NCI-H1930 (cell line): ENCODE data around the gene VTI1A.
"Not testable (repeated sequence)": the region's sequence is repeated elsewhere in the genome, so short reads cannot be mapped to it uniquely, and the experiment has no call there.

ENCODE experiments used
- DNase-seq, 2 experiments: peaks; one replicate each; lab custom pipeline; 2025; lab: John Stamatoyannopoulos, UW

Gene VTI1A

GRCh38 chr10:112835944-112836451 lies 389.0 kb downstream of the VTI1A start:
- DNase-seq: no peak

DNA sequence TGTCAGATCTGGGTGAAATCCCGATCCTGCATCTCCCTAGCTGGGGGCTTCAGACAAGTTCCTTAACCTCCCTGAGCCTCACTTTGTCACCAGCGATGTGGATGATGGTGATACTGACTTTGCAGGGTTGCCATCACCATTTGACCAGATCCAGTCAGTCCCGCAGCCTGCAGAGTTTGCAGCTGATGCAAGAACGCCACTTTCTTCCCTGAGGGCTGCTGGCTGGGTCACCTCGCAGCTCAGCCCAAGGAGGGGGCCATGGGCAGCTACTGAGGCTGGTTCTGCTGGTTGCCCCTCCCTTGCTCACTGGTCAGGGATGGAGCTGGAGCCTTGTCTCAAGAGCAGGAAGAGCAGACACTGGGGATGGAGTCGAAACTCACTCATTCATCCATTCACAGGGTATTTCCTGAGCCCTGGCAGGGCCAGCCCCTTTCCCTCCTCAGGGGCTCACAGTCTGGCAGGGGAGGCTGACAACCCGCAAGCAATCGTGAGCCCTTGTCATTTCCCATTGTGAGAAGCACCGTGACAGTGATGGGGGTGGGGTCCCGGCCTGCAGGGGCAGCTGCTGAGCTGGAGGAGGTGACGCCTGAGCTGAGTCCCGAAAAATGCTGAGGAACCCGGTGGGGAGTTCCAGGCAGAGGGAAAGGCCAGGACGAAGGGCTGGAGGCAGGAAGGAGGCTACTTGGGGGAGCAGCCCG lies 391.9 kb downstream of the VTI1A start:
- DNase-seq: no peak

- no peak for DNase-seq
Measured at GRCh38 chr10:112839928-112840654, 393.1 kb downstream of the VTI1A start.

DNA sequence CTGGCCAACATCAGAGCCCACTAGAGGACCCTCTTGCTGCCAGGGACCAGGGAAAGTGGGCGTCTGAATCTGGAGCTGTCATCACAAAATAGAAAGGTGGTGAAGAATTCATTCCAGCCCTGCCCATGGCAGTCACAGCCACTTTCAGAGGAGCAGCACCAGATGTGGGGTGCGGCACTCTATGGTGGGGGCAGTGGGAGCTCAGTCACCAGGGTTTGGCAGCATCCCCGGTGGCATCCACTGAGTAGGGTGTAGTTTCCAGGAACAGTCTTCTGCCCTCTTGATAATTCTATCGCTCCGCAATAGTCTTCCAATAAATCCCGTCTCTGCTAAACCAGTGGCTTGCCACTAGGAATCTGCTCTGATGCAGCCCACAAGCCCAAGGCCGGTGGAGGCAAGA lies 394.5 kb downstream of the VTI1A start:
- DNase-seq: no peak

DNA sequence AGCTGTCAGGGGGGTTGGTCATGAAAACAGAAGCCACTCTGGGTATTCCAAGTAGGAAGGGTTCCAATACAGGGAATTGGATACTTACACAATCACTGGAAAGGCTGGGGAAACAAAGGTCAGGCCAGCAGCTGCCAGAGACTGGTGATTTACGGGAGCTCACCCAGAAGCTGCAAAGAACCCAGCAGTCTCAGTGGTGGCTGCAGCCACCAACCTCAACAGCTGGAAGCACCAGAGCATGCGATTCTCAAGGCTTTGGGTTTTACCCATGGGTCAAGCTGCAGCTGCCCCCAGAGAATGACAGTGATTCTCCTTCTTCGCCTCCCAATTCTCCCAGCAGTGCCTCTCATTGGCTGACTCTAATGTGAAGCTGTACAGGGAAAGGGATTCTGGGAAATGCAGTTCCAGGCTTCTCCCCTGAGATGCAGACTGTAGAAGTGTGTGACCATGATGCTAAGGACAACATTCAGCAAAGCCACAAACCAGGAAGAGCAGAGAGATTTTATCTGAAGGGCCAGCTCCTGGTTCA lies 395.9 kb downstream of the VTI1A start:
- DNase-seq: no peak

- no peak for DNase-seq
Measured at GRCh38 chr10:112843623-112844022, 396.6 kb downstream of the VTI1A start.

DNA sequence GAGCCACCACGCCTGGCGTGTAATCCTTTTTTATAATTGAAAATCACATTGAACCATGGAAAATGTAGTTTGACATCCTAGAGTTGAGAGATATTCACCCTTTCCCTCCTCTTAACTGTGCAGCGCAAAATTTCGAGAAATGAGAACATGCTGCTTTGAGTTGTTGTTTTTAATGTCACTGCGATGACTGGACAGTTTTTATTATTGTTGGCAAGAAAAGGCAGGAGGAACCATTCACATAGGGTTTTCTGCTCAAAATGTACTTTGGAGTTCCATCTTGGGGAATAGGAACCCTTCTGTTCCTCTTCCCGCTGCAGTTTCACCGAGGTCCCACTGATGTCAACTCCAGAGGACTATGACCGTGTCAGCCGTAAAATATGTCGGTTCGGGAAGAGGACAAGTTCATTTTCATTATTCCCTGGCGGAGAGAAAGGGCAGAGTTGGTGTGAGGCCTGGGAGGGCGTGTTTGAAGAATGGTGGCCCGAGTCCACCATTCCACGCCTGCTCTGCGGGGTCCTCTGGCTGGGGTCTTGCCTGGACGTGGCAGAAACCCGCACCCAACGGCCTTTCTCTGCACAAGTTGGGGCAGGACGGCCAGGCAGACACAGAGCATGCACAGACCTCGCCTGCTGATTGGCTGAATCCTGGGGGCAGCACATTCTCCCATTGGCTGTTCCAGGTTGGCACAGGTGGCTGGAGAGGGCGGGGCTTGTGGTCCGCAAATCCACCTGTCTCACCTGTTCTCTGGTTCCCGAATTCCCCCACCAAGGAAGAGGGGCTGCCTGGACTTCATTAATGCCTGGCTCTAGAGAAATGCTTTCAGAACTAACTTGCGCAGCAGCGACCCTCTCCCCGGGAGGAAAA lies 397.9 kb downstream of the VTI1A start:
- DNase-seq: no peak

DNA sequence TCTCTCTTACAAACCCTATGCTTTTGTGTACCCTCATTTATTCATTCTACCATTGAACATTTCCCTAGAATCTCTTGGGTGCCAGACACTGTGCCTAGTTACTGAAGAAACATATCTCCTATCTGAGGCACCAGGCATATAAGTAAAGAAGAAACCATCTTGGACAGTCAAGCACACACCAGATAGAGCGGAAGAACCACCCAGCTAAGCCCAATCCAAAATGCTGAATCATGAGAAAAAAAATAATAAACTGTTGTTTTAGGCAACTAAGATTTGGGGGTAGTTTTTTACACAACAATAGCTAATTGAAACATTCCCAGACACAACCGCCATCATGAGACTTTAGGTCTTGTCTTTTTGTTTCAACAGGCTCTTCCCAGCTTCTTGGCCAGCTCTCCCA lies 400.8 kb downstream of the VTI1A start:
- DNase-seq: no peak

GRCh38 chr10:112848228-112848627 lies 401.2 kb downstream of the VTI1A start:
- no peak for DNase-seq

- DNase-seq: no peak
Measured at GRCh38 chr10:112848868-112849430, 401.9 kb downstream of the VTI1A start.

GRCh38 chr10:112849546-112849945 lies 402.5 kb downstream of the VTI1A start:
- no peak for DNase-seq

- DNase-seq: no peak
Measured at GRCh38 chr10:112851181-112851580, 404.2 kb downstream of the VTI1A start.

DNA sequence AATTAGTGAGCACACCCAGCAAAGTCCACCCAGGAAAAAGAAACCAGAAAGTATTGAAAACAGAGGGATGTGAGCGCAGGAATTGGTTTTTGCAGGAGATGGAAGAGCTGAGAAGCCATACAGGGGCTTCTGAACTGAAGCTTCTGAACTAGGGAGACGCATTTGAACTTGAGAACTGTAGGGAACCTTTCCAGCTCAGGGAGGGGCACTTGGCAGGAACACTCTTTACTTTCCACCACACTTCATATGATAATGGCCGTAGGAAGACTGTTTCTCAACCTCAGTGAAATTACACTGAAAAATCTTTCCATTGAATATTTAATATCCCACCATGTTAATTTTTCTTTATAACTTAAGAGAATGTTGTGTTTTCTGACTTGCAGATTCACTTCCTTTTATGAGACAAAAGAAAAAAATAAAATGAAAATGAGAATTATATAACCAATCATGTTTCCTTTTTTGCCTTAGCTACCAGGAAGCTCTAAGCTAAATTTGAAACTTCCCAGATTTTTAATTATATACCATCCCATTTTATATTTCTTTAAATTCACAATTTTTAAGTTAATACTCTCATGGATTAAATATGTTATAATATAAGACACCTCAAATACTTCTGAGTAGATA lies 404.7 kb downstream of the VTI1A start:
- no peak for DNase-seq

- no peak for DNase-seq
Measured at GRCh38 chr10:112852306-112852705, 405.3 kb downstream of the VTI1A start.

DNA sequence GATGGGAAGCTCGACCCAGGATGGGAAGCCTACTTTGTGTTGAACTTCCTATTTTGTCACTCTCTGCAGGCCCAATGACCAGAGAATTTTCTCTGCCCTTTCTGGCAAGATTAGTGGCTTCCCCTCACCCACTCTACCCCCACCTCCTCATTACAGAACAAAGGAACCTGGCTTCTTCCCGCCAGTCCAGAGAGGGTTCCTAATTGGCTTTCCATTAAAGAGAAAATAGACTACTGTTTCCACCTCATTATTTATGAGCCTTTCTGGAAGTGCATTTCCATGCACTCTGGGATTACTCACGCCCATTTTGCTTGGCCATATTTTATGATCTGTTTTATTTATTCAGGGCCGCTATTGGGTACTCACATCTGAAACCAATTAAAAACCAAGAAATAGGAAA lies 408.1 kb downstream of the VTI1A start:
- no peak for DNase-seq

- DNase-seq: no peak
Measured at GRCh38 chr10:112857493-112857892, 410.5 kb downstream of the VTI1A start.

GRCh38 chr10:112858986-112859651 lies 412.1 kb downstream of the VTI1A start:
- no peak for DNase-seq

- DNase-seq: no peak
Measured at GRCh38 chr10:112859793-112860192, 412.8 kb downstream of the VTI1A start.

GRCh38 chr10:112863461-112863860 lies 416.4 kb downstream of the VTI1A start:
- DNase-seq: not testable (repeated sequence)
